ENCODE data around the gene HUNK. TPM values are rescaled to one million over a fixed set of nuclear protein-coding genes. Genes with fewer than 3 reads are reported as not detected.

Gene HUNK
- total RNA-seq, 2 donors from 2014 or later, result 5.8 to 8.4 TPM

- Mint-ChIP-seq H3K27ac (no peak overlapping the region), H3K4me3 (no peak overlapping the region), H3K36me3 (ENCODE audit: low read depth) (no peaks in the 10 kb centered on the region), H3K4me1 (peaks cover 10% of the 10 kb centered on the region), H3K27me3 (ENCODE audit: insufficient read depth) (no peaks in the 10 kb centered on the region), H3K9me3 (no peaks in the 10 kb centered on the region)
- Histone ChIP-seq H3K27ac (ENCODE audit: low read depth, low read length) (no peak overlapping the region), H3K9me3 (ENCODE audit: control insufficient read depth, low read length) (no peaks in the 10 kb centered on the region), H3K4me3 (ENCODE audit: low read length) (no peak overlapping the region), H3K36me3 (ENCODE audit: control insufficient read depth, insufficient read depth, low read length) (no peaks in the 10 kb centered on the region), H3K9ac (ENCODE audit: extremely low read depth, low read length, poor library complexity, severe bottlenecking) (no peak overlapping the region), H3K27me3 (ENCODE audit: control insufficient read depth, insufficient read depth, low read length, poor library complexity, severe bottlenecking) (no peaks in the 10 kb centered on the region), H3K4me1 (ENCODE audit: control insufficient read depth, insufficient read depth, low read length) (no peaks in the 10 kb centered on the region)
- TF ChIP-seq, protein P1, sequence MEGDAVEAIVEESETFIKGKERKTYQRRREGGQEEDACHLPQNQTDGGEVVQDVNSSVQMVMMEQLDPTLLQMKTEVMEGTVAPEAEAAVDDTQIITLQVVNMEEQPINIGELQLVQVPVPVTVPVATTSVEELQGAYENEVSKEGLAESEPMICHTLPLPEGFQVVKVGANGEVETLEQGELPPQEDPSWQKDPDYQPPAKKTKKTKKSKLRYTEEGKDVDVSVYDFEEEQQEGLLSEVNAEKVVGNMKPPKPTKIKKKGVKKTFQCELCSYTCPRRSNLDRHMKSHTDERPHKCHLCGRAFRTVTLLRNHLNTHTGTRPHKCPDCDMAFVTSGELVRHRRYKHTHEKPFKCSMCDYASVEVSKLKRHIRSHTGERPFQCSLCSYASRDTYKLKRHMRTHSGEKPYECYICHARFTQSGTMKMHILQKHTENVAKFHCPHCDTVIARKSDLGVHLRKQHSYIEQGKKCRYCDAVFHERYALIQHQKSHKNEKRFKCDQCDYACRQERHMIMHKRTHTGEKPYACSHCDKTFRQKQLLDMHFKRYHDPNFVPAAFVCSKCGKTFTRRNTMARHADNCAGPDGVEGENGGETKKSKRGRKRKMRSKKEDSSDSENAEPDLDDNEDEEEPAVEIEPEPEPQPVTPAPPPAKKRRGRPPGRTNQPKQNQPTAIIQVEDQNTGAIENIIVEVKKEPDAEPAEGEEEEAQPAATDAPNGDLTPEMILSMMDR (conservative IDR thresholded peaks at IDR 0.05), result no peak
- DNase-seq, result peak; percentile 72
- WGBS, 2 experiments (ENCODE audit: insufficient coverage in 1 of 2, insufficient read length in 1 of 2), result 48 to 71% methylated on average over 6 to 8 of the region's 9 CpGs
These were observed 19.9 kb downstream of the HUNK start for GRCh38 chr21:31892686-31893085.

- no peaks in the 10 kb centered on the region for H3K27me3 Mint-ChIP-seq (ENCODE audit: insufficient read depth)
- Histone ChIP-seq H3K4me3 (ENCODE audit: low read length) (no peak overlapping the region), H3K27ac (ENCODE audit: low read depth, low read length) (no peak overlapping the region), H3K27me3 (ENCODE audit: control insufficient read depth, insufficient read depth, low read length, poor library complexity, severe bottlenecking) (no peaks in the 10 kb centered on the region), H3K4me1 (ENCODE audit: control insufficient read depth, insufficient read depth, low read length) (no peaks in the 10 kb centered on the region), H3K9me3 (ENCODE audit: control insufficient read depth, low read length) (no peaks in the 10 kb centered on the region), H3K9ac (ENCODE audit: extremely low read depth, low read length, poor library complexity, severe bottlenecking) (no peak overlapping the region), H3K36me3 (ENCODE audit: control insufficient read depth, insufficient read depth, low read length) (no peaks in the 10 kb centered on the region)
- TF ChIP-seq, protein P1 (conservative IDR thresholded peaks at IDR 0.05), result no peak
- DNase-seq, result peak; percentile 17
- no peak overlapping the region for H3K4me3 Mint-ChIP-seq
- H3K4me1 Mint-ChIP-seq, result peaks cover 8% of the 10 kb centered on the region
- 94 to 96% methylated on average over 3 to 6 of the region's 6 CpGs for WGBS, 2 experiments (ENCODE audit: insufficient coverage in 1 of 2, insufficient read length in 1 of 2)
- H3K9me3 Mint-ChIP-seq, result no peaks in the 10 kb centered on the region
- H3K36me3 Mint-ChIP-seq (ENCODE audit: low read depth), result no peaks in the 10 kb centered on the region
- H3K27ac Mint-ChIP-seq, result no peak overlapping the region
These were observed 21.1 kb downstream of the HUNK start for GRCh38 chr21:31893851-31894415.

DNA sequence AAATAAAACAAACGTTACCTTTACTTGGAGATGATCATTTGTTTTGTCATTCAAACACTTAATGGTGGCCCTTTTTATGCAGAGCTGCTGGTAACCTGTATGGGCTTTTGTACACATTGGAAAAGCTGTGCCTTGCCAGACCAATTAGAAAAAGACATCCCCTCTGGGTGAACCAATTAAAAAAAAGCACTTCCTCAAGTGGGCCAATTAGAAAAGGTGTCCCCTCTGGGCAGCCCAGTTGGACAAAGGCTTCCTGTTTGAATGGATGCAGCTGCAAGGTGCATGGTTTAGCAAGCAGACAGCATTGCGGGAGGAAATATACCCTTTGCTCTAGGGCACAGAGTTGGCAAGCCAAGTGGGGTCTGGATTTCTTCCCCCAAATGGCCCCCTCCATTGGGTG lies 21.6 kb downstream of the HUNK start:
- DNase-seq, result peak; percentile 36
- Histone ChIP-seq H3K9ac (ENCODE audit: extremely low read depth, low read length, poor library complexity, severe bottlenecking) (no peak overlapping the region), H3K27ac (ENCODE audit: low read depth, low read length) (no peak overlapping the region), H3K4me1 (ENCODE audit: control insufficient read depth, insufficient read depth, low read length) (no peaks in the 10 kb centered on the region), H3K9me3 (ENCODE audit: control insufficient read depth, low read length) (no peaks in the 10 kb centered on the region), H3K36me3 (ENCODE audit: control insufficient read depth, insufficient read depth, low read length) (no peaks in the 10 kb centered on the region), H3K4me3 (ENCODE audit: low read length) (no peak overlapping the region), H3K27me3 (ENCODE audit: control insufficient read depth, insufficient read depth, low read length, poor library complexity, severe bottlenecking) (no peaks in the 10 kb centered on the region)
- WGBS, 2 experiments (ENCODE audit: insufficient coverage in 1 of 2, insufficient read length in 1 of 2), result 86 to 89% methylated on average over 2 of the region's 2 CpGs
- Mint-ChIP-seq H3K36me3 (ENCODE audit: low read depth) (no peaks in the 10 kb centered on the region), H3K4me1 (peaks cover 5% of the 10 kb centered on the region), H3K9me3 (no peaks in the 10 kb centered on the region), H3K27ac (no peak overlapping the region), H3K27me3 (ENCODE audit: insufficient read depth) (no peaks in the 10 kb centered on the region), H3K4me3 (no peak overlapping the region)
- TF ChIP-seq, protein P1 (conservative IDR thresholded peaks at IDR 0.05), result no peak
